H1 (cell line): ENCODE measurements around the gene SMIM38. TPM values are rescaled to one million over a fixed set of nuclear protein-coding genes. Genes with fewer than 3 reads are reported as not detected.

Source experiments
- EP300 ChIP-seq, 2 experiments: IDR thresholded peaks; 1 replicate in 1 of 2; 2 replicates in 1 of 2; pipeline ENCODE4 v1.6.1; 2011 to 2012; ENCODE audit warnings: low read depth in 2 of 2, low read length in 2 of 2, mild to moderate bottlenecking in 2 of 2, borderline replicate concordance in 1 of 2, inconsistent platforms in 1 of 2, moderate library complexity in 1 of 2
- JUN ChIP-seq: IDR thresholded peaks from 2 replicates; pipeline ENCODE4 v1.6.1; 2011; ENCODE audit warnings: low read depth, mild to moderate bottlenecking, improper control_type of control experiment, low read length
- KDM4A ChIP-seq: IDR thresholded peaks from one replicate; pipeline ENCODE4 v1.7.1; 2012; ENCODE audit warnings: low read depth, mild to moderate bottlenecking, moderate library complexity, low read length, inconsistent platforms; ENCODE audit not compliant: severe bottlenecking
- NRF1 ChIP-seq: IDR thresholded peaks from 2 replicates; pipeline ENCODE4 v1.6.1; 2011; ENCODE audit warnings: mild to moderate bottlenecking, low read depth, low read length, improper control_type of control experiment
- POLR2A ChIP-seq, 2 experiments: IDR thresholded peaks; 1 replicate in 1 of 2; 2 replicates in 1 of 2; pipeline ENCODE4 v1.6.1; 2011; ENCODE audit warnings: low read depth in 2 of 2, low read length in 2 of 2, mild to moderate bottlenecking in 2 of 2; ENCODE audit errors: control extremely low read depth in 1 of 2
- RFX5 ChIP-seq: IDR thresholded peaks from 2 replicates; pipeline ENCODE4 v1.6.1; 2011; ENCODE audit warnings: low read depth, low read length, improper control_type of control experiment, borderline replicate concordance
- SIN3A ChIP-seq, 2 experiments: IDR thresholded peaks in 1 of 2; conservative IDR thresholded peaks in 1 of 2; 2 replicates each; pipeline ENCODE4 v1.6.1; 2011 to 2012; ENCODE audit warnings: low read length in 2 of 2, improper control_type of control experiment in 1 of 2, low read depth in 1 of 2, mild to moderate bottlenecking in 1 of 2
- SP1 ChIP-seq: IDR thresholded peaks from 2 replicates; pipeline ENCODE4 v1.6.1; 2011; ENCODE audit warnings: low read depth, low read length
- SRF ChIP-seq: IDR thresholded peaks from 2 replicates; pipeline ENCODE4 v1.6.1; 2011; ENCODE audit warnings: mild to moderate bottlenecking, low read depth, low read length, moderate library complexity
- TEAD4 ChIP-seq: IDR thresholded peaks from 2 replicates; pipeline ENCODE4 v1.6.1; 2012; ENCODE audit warnings: low read depth, low read length, inconsistent platforms, mixed read lengths
- polyA plus RNA-seq, 7 experiments: library from polyadenylated mRNA; depleted of rRNA in 3 of 7; stranded (reverse) in 5 of 7; unstranded in 2 of 7; fragments of >200 nt in 5 of 7; fragments of 200-250 nt in 2 of 7; gene quantifications; 1 replicate in 5 of 7; 2 replicates in 1 of 7; 4 replicates in 1 of 7; pipeline versions ENCODE4 v1.2.1 to v1.2.3, GENCODE V29; 2011 to 2013; ENCODE audit warnings: missing spikeins in 2 of 7, mixed read lengths in 2 of 7
- total RNA-seq: library from RNA; stranded (reverse); fragmentation: NEBNext Ultra II Directional; extraction: Animal tissue kit (Norgen Biotek cat#: 25700); gene quantifications from 2 replicates; pipeline ENCODE4 v1.2.1, GENCODE V29; 2021

SMIM38 gene
- total and polyA plus RNA-seq, 2 of the 8 experiments (the other 6 are each of a cell fraction or from before 2014, with no cell fraction given), result 0.17 to 0.20 TPM

DNA sequence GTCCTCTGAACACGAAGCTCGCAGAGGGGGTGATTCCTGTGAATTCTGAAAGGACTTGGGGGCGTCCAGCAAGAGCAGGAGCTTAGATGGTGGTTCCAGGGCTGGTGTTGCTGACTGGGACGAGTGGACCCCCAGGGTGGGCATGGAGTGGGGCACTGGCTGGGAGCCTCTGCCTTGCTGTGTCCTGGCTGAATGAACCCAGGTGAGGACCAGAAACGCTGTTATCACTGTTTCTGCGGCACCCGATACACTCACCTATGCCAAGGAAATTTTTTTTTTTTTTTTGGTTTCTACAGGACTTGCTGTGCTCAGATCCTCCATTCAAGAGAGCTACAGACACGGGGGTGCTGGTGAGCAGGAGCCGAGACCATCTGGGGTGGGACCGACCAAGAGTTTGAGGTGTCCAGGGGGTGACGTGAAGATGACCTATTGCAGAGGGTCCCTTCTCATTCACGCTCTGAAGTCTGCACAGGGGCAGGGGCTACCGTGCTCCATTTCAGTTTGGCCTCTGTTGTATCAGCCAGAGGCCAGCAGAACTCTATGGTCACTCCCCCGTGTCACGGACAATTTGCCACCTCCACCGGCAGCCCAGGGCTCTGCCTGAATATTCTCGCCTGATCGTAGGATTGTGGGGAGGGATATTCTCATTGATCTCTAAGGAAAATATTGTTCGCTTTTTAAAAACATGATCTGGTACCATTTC is 3.6 kb downstream of the SMIM38 start (continued):
- no peak for TF ChIP-seq SIN3A (conservative IDR thresholded peaks at IDR 0.05 in 1 of 2, IDR thresholded peaks at IDR 0.05 in 1 of 2; ENCODE audit: low read depth in 1 of 2, low read length in 2 of 2)
- TF ChIP-seq RFX5, result no peak
- TF ChIP-seq POLR2A (IDR thresholded peaks at IDR 0.05; ENCODE audit: control extremely low read depth in 1 of 2, low read depth in 2 of 2, low read length in 2 of 2), result no peak
- no peak for TF ChIP-seq JUN
- TF ChIP-seq EP300 (IDR thresholded peaks at IDR 0.05; ENCODE audit: borderline replicate concordance in 1 of 2, low read depth in 2 of 2, low read length in 2 of 2), result no peak
- no peak for TF ChIP-seq KDM4A
- no peak for TF ChIP-seq SP1
- no peak for TF ChIP-seq NRF1
- no peak for TF ChIP-seq SRF
- TF ChIP-seq TEAD4, result no peak
